ENCODE results near the gene SOWAHC.
"Not testable (repeated sequence)": the region's sequence is repeated elsewhere in the genome, so short reads cannot be mapped to it uniquely, and the experiment has no call there.

SOWAHC gene

GRCh38 chr2:109616184-109616583 lies 2.0 kb downstream of the SOWAHC start:
- DNase-seq: no peak

- no peak for DNase-seq
Observed at GRCh38 chr2:109619032-109619615, 5.0 kb downstream of the SOWAHC start.

- DNase-seq: no peak
Observed at GRCh38 chr2:109623297-109623696, 9.1 kb downstream of the SOWAHC start.

GRCh38 chr2:109623923-109624322 lies 9.8 kb downstream of the SOWAHC start:
- no peak for DNase-seq

- DNase-seq: no peak
Observed at GRCh38 chr2:109624339-109624738, 10.2 kb downstream of the SOWAHC start.

- DNase-seq: not testable (repeated sequence)
Observed at GRCh38 chr2:109628321-109628720, 14.2 kb downstream of the SOWAHC start.

GRCh38 chr2:109629867-109630266 lies 15.7 kb downstream of the SOWAHC start:
- no peak for DNase-seq

GRCh38 chr2:109630441-109631430 lies 16.6 kb downstream of the SOWAHC start:
- DNase-seq: no peak

- no peak for DNase-seq
Observed at GRCh38 chr2:109631741-109632140, 17.6 kb downstream of the SOWAHC start.

GRCh38 chr2:109632158-109632789 lies 18.1 kb downstream of the SOWAHC start:
- no peak for DNase-seq

- no peak for DNase-seq
Observed at GRCh38 chr2:109633284-109633961, 19.3 kb downstream of the SOWAHC start.

GRCh38 chr2:109635426-109636304 lies 21.5 kb downstream of the SOWAHC start:
- DNase-seq: no peak

- no peak for DNase-seq
Observed at GRCh38 chr2:109636317-109636716, 22.2 kb downstream of the SOWAHC start.

GRCh38 chr2:109637749-109638570 lies 23.8 kb downstream of the SOWAHC start:
- no peak for DNase-seq

- DNase-seq: peak; percentile 51
Observed at GRCh38 chr2:109638795-109639194, 24.6 kb downstream of the SOWAHC start.

GRCh38 chr2:109640000-109640399 lies 25.8 kb downstream of the SOWAHC start:
- DNase-seq: not testable (repeated sequence)

- DNase-seq: peak; percentile 13
Observed at GRCh38 chr2:109644571-109645275, 30.6 kb downstream of the SOWAHC start.

GRCh38 chr2:109645412-109646184 lies 31.4 kb downstream of the SOWAHC start:
- no peak for DNase-seq

GRCh38 chr2:109646961-109647360 lies 32.8 kb downstream of the SOWAHC start:
- DNase-seq: no peak

GRCh38 chr2:109647636-109648035 lies 33.5 kb downstream of the SOWAHC start:
- DNase-seq: no peak

All from COR-L47 (cell line).